HEK293 (cell line): ENCODE measurements around the gene ADORA3.

ENCODE experiments used
- FEZF1 ChIP-seq: fragments of 450-650 bp; formaldehyde crosslinking; IDR thresholded peaks from 2 replicates; pipeline ENCODE4 v1.5.1; 2016; ENCODE audit warnings: missing biosample characterization, missing genetic modification characterization
- KLF8 ChIP-seq: fragments of 450-650 bp; formaldehyde crosslinking; IDR thresholded peaks from 2 replicates; pipeline ENCODE4 v1.5.1; 2016; ENCODE audit warnings: missing biosample characterization, missing genetic modification characterization
- SP2 ChIP-seq: fragments of 450-650 bp; formaldehyde crosslinking; IDR thresholded peaks from 2 replicates; pipeline ENCODE4 v1.5.1; 2016; ENCODE audit warnings: missing biosample characterization, missing genetic modification characterization
- ZNF175 ChIP-seq: fragments of 450-650 bp; formaldehyde crosslinking; IDR thresholded peaks from 2 replicates; pipeline ENCODE4 v1.5.1; 2016; ENCODE audit warnings: missing biosample characterization, missing genetic modification characterization
- ZNF214 ChIP-seq: fragments of 450-650 bp; formaldehyde crosslinking; IDR thresholded peaks from 2 replicates; pipeline ENCODE4 v1.5.1; 2017; ENCODE audit warnings: missing biosample characterization, mild to moderate bottlenecking, missing genetic modification characterization, borderline replicate concordance
- ZNF274 ChIP-seq, 2 experiments: fragments of 200-500 bp in 1 of 2; fragments of 450-650 bp in 1 of 2; sonication (Bioruptor generic) in 1 of 2; formaldehyde crosslinking in 1 of 2; IDR thresholded peaks; 2 replicates each; pipeline versions ENCODE4 v1.5.1 to v1.6.1; 2014 to 2016; ENCODE audit warnings: borderline replicate concordance in 1 of 2, inconsistent platforms in 1 of 2, low read length in 1 of 2, missing biosample characterization in 1 of 2, missing genetic modification characterization in 1 of 2
- ZNF610 ChIP-seq: fragments of 450-650 bp; formaldehyde crosslinking; IDR thresholded peaks from 2 replicates; pipeline ENCODE4 v1.5.1; 2016; ENCODE audit warnings: missing biosample characterization, missing genetic modification characterization, borderline replicate concordance
- TF ChIP-seq, protein P1 (sequence below): fragments of 450-650 bp; formaldehyde crosslinking; IDR thresholded peaks from 2 replicates; pipeline ENCODE4 v1.5.1; 2016; ENCODE audit warnings: missing biosample characterization, missing genetic modification characterization
- TF ChIP-seq, protein P2 (sequence below): fragments of 450-650 bp; formaldehyde crosslinking; IDR thresholded peaks from 2 replicates; pipeline ENCODE4 v1.5.1; 2016; ENCODE audit warnings: missing biosample characterization, missing genetic modification characterization
- TF ChIP-seq, protein P3 (sequence below): fragments of 450-650 bp; formaldehyde crosslinking; IDR thresholded peaks from 2 replicates; pipeline ENCODE4 v1.5.1; 2016; ENCODE audit warnings: missing biosample characterization, missing genetic modification characterization, low read depth
- TF ChIP-seq, protein P4 (sequence below): fragments of 450-650 bp; formaldehyde crosslinking; IDR thresholded peaks from 2 replicates; pipeline ENCODE4 v1.5.1; 2016; ENCODE audit warnings: missing biosample characterization, missing genetic modification characterization, low read depth

DNA sequence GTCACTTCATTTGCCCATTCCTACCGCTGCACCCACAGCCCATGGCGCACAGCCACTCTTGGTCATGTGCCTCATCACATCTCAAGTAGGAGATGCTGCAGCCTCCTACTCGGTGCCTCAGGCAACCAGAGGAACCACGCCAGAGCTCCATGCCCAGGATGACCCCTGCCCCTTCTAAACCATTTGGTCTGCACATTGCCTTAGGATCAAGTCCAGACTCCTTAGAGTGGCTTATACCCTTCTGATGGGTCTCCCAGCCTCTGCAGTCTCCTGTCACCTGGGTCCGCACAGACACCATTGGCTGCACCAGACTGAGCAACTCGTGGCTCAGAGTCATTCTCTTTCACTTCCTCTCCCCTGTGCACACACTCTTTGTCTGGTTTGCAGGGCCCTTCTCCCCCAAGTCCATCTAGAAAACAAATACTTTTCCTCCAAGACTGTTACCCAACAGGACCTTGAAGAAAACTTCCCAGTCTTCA lies 2.2 kb upstream of the ADORA3 start:
- TF ChIP-seq FEZF1, result no peak
- TF ChIP-seq ZNF274 (IDR thresholded peaks at IDR 0.05; ENCODE audit: low read length), result no peak
- TF ChIP-seq ZNF274 (tag by site-specific recombination; IDR thresholded peaks at IDR 0.05; ENCODE audit: borderline replicate concordance), result no peak
- TF ChIP-seq, protein P1, sequence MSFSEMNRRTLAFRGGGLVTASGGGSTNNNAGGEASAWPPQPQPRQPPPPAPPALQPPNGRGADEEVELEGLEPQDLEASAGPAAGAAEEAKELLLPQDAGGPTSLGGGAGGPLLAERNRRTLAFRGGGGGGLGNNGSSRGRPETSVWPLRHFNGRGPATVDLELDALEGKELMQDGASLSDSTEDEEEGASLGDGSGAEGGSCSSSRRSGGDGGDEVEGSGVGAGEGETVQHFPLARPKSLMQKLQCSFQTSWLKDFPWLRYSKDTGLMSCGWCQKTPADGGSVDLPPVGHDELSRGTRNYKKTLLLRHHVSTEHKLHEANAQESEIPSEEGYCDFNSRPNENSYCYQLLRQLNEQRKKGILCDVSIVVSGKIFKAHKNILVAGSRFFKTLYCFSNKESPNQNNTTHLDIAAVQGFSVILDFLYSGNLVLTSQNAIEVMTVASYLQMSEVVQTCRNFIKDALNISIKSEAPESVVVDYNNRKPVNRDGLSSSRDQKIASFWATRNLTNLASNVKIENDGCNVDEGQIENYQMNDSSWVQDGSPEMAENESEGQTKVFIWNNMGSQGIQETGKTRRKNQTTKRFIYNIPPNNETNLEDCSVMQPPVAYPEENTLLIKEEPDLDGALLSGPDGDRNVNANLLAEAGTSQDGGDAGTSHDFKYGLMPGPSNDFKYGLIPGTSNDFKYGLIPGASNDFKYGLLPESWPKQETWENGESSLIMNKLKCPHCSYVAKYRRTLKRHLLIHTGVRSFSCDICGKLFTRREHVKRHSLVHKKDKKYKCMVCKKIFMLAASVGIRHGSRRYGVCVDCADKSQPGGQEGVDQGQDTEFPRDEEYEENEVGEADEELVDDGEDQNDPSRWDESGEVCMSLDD (tag by site-specific recombination), result no peak
- TF ChIP-seq, protein P2, sequence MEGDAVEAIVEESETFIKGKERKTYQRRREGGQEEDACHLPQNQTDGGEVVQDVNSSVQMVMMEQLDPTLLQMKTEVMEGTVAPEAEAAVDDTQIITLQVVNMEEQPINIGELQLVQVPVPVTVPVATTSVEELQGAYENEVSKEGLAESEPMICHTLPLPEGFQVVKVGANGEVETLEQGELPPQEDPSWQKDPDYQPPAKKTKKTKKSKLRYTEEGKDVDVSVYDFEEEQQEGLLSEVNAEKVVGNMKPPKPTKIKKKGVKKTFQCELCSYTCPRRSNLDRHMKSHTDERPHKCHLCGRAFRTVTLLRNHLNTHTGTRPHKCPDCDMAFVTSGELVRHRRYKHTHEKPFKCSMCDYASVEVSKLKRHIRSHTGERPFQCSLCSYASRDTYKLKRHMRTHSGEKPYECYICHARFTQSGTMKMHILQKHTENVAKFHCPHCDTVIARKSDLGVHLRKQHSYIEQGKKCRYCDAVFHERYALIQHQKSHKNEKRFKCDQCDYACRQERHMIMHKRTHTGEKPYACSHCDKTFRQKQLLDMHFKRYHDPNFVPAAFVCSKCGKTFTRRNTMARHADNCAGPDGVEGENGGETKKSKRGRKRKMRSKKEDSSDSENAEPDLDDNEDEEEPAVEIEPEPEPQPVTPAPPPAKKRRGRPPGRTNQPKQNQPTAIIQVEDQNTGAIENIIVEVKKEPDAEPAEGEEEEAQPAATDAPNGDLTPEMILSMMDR (tag by site-specific recombination), result no peak
- TF ChIP-seq, protein P3, sequence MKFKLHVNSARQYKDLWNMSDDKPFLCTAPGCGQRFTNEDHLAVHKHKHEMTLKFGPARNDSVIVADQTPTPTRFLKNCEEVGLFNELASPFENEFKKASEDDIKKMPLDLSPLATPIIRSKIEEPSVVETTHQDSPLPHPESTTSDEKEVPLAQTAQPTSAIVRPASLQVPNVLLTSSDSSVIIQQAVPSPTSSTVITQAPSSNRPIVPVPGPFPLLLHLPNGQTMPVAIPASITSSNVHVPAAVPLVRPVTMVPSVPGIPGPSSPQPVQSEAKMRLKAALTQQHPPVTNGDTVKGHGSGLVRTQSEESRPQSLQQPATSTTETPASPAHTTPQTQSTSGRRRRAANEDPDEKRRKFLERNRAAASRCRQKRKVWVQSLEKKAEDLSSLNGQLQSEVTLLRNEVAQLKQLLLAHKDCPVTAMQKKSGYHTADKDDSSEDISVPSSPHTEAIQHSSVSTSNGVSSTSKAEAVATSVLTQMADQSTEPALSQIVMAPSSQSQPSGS, result no peak
- TF ChIP-seq KLF8 (tag by site-specific recombination), result no peak
- TF ChIP-seq ZNF175 (tag by site-specific recombination), result no peak
- no peak for TF ChIP-seq ZNF610 (tag by site-specific recombination)
- no peak for TF ChIP-seq ZNF214 (tag by site-specific recombination)
- TF ChIP-seq, protein P4, sequence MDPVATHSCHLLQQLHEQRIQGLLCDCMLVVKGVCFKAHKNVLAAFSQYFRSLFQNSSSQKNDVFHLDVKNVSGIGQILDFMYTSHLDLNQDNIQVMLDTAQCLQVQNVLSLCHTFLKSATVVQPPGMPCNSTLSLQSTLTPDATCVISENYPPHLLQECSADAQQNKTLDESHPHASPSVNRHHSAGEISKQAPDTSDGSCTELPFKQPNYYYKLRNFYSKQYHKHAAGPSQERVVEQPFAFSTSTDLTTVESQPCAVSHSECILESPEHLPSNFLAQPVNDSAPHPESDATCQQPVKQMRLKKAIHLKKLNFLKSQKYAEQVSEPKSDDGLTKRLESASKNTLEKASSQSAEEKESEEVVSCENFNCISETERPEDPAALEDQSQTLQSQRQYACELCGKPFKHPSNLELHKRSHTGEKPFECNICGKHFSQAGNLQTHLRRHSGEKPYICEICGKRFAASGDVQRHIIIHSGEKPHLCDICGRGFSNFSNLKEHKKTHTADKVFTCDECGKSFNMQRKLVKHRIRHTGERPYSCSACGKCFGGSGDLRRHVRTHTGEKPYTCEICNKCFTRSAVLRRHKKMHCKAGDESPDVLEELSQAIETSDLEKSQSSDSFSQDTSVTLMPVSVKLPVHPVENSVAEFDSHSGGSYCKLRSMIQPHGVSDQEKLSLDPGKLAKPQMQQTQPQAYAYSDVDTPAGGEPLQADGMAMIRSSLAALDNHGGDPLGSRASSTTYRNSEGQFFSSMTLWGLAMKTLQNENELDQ (tag by site-specific recombination), result no peak
- no peak for TF ChIP-seq SP2 (tag by site-specific recombination)
